ENCODE data around the gene USP53.
"Not testable (repeated sequence)": the region's sequence is repeated elsewhere in the genome, so short reads cannot be mapped to it uniquely, and the experiment has no call there.

USP53 gene

DNA sequence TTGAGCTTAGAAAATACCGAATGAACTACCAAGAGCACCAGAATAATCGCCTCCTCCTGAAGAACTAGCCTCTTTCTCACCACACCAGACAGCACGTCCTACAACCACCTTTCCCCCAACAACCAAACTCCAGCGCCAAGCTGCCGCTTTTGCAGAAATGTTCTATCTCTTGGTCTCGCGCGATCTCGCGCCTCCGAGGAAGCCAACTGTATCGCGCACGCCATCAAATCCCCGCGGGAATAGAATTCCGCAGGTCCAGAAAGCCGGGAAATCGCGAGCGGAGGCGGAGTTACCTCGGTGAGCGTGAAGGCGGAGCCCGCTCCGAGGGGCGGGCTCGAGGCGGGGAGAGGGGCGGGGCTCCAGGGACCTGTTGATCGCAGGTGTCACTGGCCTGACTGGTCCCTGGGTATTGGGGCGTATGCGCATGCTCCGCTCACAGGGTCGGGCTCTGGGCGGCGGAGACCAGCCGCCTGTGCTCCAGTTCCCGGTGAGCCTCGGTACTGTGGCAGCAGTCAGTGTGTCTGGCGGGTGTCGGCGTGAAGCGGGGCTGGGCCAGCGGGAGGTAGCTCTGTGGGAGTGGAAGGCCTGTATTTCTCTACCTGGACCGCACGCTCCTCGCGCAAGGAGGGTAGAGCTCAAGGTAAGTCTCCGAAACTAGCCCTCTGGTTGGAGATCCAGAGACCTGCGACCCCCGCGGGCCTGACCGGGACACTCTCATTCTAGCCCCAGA is at the start of gene USP53:
Gene USP53, plus strand, starts transcription at position 480 of the 730 bp plus-strand sequence. CDS start 27,047 bp downstream, outside the sequence.
- peaks cover 7% of the 10 kb centered on the region for H3K27me3 Mint-ChIP-seq (ENCODE audit: low read depth)
- peak within 1 kb of the TSS; percentile 94 for H3K27ac Mint-ChIP-seq
- H3K9me3 Mint-ChIP-seq = no peaks in the 10 kb centered on the region
- DNase-seq (ENCODE audit: low spot score) = peak; percentile 93
- peak within 1 kb of the TSS; percentile 100 for H3K4me3 Mint-ChIP-seq
- H3K36me3 Mint-ChIP-seq (ENCODE audit: low read depth) = no peaks in the 10 kb centered on the region
- peaks cover 27% of the 10 kb centered on the region for H3K4me1 Mint-ChIP-seq (ENCODE audit: low read depth)

DNA sequence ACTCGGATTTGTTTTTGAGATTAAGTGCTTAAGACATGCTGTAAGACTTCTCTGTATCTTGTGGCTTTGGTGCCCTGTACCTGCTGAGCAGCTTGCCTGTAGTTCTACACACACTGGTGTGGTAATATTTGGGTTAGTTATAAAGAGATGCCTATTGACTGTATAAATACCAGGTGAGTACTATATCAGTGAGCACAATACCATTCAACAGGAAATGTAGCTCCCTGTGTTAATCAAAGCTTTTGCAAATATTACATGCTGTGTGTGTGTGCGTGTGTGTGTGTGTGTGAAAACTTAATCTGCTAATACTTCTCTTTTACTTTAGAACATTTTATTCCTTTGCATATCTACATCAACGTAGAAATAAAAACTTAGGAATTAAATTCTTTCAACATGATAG is 46.7 kb upstream of the USP53 start:
- H3K4me1 Mint-ChIP-seq (ENCODE audit: low read depth) = no peaks in the 10 kb centered on the region
- H3K9me3 Mint-ChIP-seq = no peaks in the 10 kb centered on the region
- peaks cover 11% of the 10 kb centered on the region for H3K27me3 Mint-ChIP-seq (ENCODE audit: low read depth)
- H3K36me3 Mint-ChIP-seq (ENCODE audit: low read depth) = no peaks in the 10 kb centered on the region
- no peak for DNase-seq (ENCODE audit: low spot score)
- H3K4me3 Mint-ChIP-seq = no peak overlapping the region
- H3K27ac Mint-ChIP-seq = no peak overlapping the region

DNA sequence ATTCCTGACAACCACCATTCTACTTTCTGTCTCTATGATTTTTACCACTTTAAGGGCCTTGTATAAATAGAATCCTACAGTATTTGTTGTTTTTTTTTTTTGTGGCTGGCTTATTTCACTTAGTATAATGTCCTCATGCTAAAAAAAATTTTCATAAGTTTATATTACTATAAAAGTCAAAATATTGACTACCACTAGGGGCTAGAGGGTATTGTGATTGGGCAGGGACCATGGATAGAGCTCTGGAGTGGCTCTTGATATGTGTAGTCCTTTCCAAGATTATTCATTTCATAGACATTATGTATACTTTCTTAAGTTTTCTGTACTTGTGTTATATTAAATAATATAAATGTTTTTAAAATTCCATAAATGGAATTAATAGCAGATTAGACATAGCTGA is 42.3 kb upstream of the USP53 start:
- Mint-ChIP-seq H3K4me3 (no peak overlapping the region), H3K4me1 (ENCODE audit: low read depth) (peaks cover 2% of the 10 kb centered on the region), H3K27me3 (ENCODE audit: low read depth) (no peaks in the 10 kb centered on the region), H3K27ac (no peak overlapping the region), H3K9me3 (no peaks in the 10 kb centered on the region), H3K36me3 (ENCODE audit: low read depth) (no peaks in the 10 kb centered on the region)
- no peak for DNase-seq (ENCODE audit: low spot score)

DNA sequence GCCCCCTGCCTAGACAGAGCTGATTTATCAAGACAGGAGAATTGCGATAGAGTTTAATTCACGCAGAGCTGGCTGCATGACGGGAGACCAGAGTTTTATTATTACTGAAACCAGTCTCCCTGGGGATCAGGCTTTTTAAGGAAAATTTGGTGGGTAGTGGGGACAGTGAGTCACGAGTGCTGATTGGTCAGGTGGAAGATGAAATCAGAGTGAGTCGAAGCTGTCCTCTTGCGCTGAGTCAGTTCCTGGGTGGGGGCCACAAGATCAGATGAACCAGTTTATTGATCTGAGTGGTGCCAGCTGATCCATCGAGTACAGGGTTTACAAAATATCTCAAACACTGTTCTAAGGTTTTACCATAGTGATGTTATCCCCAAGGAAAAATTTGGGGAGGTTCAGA is 40.3 kb upstream of the USP53 start:
- no peaks in the 10 kb centered on the region for H3K9me3 Mint-ChIP-seq
- H3K4me3 Mint-ChIP-seq = no peak overlapping the region
- H3K36me3 Mint-ChIP-seq (ENCODE audit: low read depth) = no peaks in the 10 kb centered on the region
- no peak overlapping the region for H3K27ac Mint-ChIP-seq
- no peak for DNase-seq (ENCODE audit: low spot score)
- peaks cover 2% of the 10 kb centered on the region for H3K27me3 Mint-ChIP-seq (ENCODE audit: low read depth)
- peaks cover 2% of the 10 kb centered on the region for H3K4me1 Mint-ChIP-seq (ENCODE audit: low read depth)

- H3K27ac Mint-ChIP-seq; H3K36me3 Mint-ChIP-seq (ENCODE audit: low read depth); H3K4me1 Mint-ChIP-seq (ENCODE audit: low read depth); H3K4me3 Mint-ChIP-seq; H3K9me3 Mint-ChIP-seq; DNase-seq (ENCODE audit: low spot score): not testable (repeated sequence)
- peaks cover 12% of the 10 kb centered on the region for H3K27me3 Mint-ChIP-seq (ENCODE audit: low read depth)
These were observed 38.7 kb upstream of the USP53 start for GRCh38 chr4:119173729-119174361.

DNA sequence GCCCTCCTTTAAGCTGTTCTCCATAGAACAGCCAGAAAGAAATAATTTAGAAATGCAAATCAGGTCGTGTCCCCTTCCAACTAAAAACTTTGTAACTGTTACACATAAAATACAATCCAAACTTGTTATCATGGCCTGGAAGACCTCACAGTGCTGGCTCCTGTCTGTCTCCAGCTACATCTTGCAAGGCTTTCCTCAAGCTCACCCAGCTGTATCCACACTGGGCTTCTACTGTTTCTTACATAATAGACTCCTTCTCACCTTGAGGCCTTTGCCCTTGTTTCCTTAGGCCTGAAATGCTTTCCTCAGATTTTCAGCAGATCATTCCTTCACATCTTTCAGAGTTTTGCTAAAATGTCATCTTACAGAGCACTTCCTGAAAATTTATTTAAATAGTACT is 33.5 kb upstream of the USP53 start:
- H3K9me3 Mint-ChIP-seq = no peaks in the 10 kb centered on the region
- DNase-seq (ENCODE audit: low spot score) = no peak
- H3K4me3 Mint-ChIP-seq = no peak overlapping the region
- no peaks in the 10 kb centered on the region for H3K4me1 Mint-ChIP-seq (ENCODE audit: low read depth)
- no peak overlapping the region for H3K27ac Mint-ChIP-seq
- H3K36me3 Mint-ChIP-seq (ENCODE audit: low read depth) = no peaks in the 10 kb centered on the region
- peaks cover 18% of the 10 kb centered on the region for H3K27me3 Mint-ChIP-seq (ENCODE audit: low read depth)

DNA sequence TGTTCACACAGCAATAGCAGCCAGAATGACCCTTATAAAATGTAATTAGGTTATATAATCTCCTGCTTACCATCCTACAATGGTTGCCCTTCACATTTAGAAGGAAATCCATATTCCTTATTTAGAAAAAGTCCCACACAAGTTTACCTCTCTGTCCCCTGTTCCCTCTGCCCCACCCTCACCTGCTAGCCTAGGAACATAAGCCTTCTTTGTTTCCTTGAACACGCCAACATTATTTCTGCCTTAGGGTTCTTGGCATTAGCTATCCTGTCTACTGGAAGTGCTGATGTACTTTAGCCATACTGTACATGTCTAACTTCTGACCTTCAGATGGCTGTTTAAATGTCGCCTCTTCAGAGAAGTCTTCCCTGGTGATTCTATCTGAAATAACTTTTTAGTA is 28.4 kb upstream of the USP53 start:
- no peaks in the 10 kb centered on the region for H3K9me3 Mint-ChIP-seq
- no peak for DNase-seq (ENCODE audit: low spot score)
- H3K36me3 Mint-ChIP-seq (ENCODE audit: low read depth) = no peaks in the 10 kb centered on the region
- H3K4me1 Mint-ChIP-seq (ENCODE audit: low read depth) = peaks cover 1% of the 10 kb centered on the region
- H3K4me3 Mint-ChIP-seq = no peak overlapping the region
- peaks cover 7% of the 10 kb centered on the region for H3K27me3 Mint-ChIP-seq (ENCODE audit: low read depth)
- H3K27ac Mint-ChIP-seq = no peak overlapping the region

DNA sequence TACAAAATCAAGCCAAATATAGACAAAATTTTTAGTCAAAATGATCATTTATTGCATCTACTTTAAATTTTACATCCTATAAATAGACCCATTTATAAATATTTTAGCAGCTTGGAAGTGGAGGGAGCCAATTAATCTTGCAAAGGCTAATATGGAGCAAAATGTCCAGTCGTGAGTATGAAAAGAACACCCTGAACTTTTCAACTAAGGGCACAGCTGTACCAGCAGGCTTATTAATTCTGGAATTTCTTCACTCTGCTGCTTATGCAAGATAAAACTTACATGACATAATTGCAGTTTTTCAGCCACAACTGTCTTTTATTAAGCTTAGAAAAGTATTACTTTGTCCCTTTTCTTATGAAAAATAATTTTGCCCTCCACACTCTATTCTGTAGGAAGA is 22.9 kb upstream of the USP53 start:
- Mint-ChIP-seq H3K4me1 (ENCODE audit: low read depth) (peaks cover 4% of the 10 kb centered on the region), H3K9me3 (no peaks in the 10 kb centered on the region)
- no peak for DNase-seq (ENCODE audit: low spot score)

GRCh38 chr4:119190354-119190753 is 22.2 kb upstream of the USP53 start:
- Mint-ChIP-seq H3K27ac (no peak overlapping the region), H3K36me3 (ENCODE audit: low read depth) (no peaks in the 10 kb centered on the region), H3K4me1 (ENCODE audit: low read depth) (peaks cover 4% of the 10 kb centered on the region), H3K27me3 (ENCODE audit: low read depth) (no peaks in the 10 kb centered on the region), H3K4me3 (no peak overlapping the region), H3K9me3 (no peaks in the 10 kb centered on the region)
- no peak for DNase-seq (ENCODE audit: low spot score)

More for the DNA sequence above, 22.9 kb upstream of the USP53 start:
- no peaks in the 10 kb centered on the region for H3K27me3 Mint-ChIP-seq (ENCODE audit: low read depth)
- H3K27ac Mint-ChIP-seq = no peak overlapping the region
- no peaks in the 10 kb centered on the region for H3K36me3 Mint-ChIP-seq (ENCODE audit: low read depth)
- no peak overlapping the region for H3K4me3 Mint-ChIP-seq

DNA sequence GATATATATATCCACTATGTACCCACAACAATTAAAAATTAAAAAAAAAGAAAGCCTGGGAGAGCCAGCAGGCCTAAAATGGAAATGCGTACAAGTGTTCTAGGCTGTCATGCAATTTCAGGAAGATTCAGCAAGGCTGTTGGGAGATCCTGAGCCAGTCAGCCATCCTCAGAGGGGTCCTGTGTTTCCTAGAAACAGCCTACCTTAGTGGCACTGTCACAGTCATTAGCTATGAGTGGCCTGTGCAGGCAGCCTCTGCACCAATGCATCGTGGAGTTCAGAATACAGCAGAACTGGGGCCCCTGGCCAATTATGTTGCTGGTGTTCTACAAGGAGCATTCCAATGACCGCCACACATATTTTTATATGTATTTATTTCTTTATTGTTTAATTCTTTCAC is 21.0 kb upstream of the USP53 start:
- Mint-ChIP-seq H3K27me3 (ENCODE audit: low read depth) (no peaks in the 10 kb centered on the region), H3K4me3 (no peak overlapping the region), H3K36me3 (ENCODE audit: low read depth) (no peaks in the 10 kb centered on the region)

DNA sequence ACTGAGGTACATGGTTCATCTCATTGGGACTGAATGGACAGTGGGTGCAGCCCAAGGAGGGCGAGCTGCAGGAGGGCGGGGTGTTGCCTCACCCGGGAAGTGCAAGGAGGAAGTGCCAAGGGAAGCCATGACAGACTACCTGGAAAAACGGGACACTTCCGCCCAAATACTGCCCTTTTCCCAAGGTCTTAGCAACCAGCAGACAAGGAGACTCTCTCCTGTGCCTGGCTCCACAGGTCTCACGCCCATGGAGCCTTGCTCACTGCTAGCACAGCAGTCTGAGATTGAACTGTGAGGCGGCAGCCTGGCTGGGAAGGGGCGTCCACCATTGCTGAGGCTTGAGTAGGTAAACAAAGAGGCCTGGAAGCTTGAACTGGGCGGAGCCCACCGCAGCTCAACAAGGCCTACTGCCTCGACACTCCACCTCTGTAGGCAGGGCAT is 14.7 kb upstream of the USP53 start:
- H3K27ac Mint-ChIP-seq = no peak overlapping the region
- peaks cover 3% of the 10 kb centered on the region for H3K27me3 Mint-ChIP-seq (ENCODE audit: low read depth)
- H3K36me3 Mint-ChIP-seq (ENCODE audit: low read depth) = no peaks in the 10 kb centered on the region
- peaks cover 1% of the 10 kb centered on the region for H3K4me1 Mint-ChIP-seq (ENCODE audit: low read depth)
- no peak overlapping the region for H3K4me3 Mint-ChIP-seq
- DNase-seq (ENCODE audit: low spot score) = no peak
- no peaks in the 10 kb centered on the region for H3K9me3 Mint-ChIP-seq

More for the DNA sequence above, 21.0 kb upstream of the USP53 start:
- H3K9me3 Mint-ChIP-seq = no peaks in the 10 kb centered on the region
- H3K4me1 Mint-ChIP-seq (ENCODE audit: low read depth) = peaks cover 4% of the 10 kb centered on the region
- no peak overlapping the region for H3K27ac Mint-ChIP-seq
- DNase-seq (ENCODE audit: low spot score) = no peak

DNA sequence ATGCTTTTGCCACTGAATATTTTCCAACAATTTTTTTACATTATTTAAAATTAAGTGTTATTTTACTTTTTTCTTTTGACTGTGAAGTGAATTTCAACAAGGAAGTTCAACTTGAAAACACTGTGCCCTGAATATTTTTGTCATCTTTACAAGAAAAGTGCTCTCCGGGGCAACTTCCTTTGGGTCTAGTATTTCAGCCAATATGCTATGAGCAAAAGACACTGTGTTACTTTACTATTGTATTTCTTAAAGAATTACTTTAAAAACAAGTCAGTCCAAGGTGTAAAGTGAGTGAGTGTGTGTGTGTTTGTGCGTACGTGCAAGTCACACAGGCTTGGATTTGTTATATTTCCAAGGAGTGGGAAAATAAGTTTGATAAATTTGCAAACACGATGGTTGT is 7.6 kb upstream of the USP53 start:
- no peak overlapping the region for H3K27ac Mint-ChIP-seq
- DNase-seq (ENCODE audit: low spot score) = no peak

GRCh38 chr4:119205690-119206089 is 6.8 kb upstream of the USP53 start:
- H3K4me3 Mint-ChIP-seq = no peak overlapping the region
- H3K9me3 Mint-ChIP-seq = no peaks in the 10 kb centered on the region
- H3K27me3 Mint-ChIP-seq (ENCODE audit: low read depth) = peaks cover 4% of the 10 kb centered on the region
- no peak for DNase-seq (ENCODE audit: low spot score)
- peaks cover 13% of the 10 kb centered on the region for H3K4me1 Mint-ChIP-seq (ENCODE audit: low read depth)
- no peaks in the 10 kb centered on the region for H3K36me3 Mint-ChIP-seq (ENCODE audit: low read depth)
- H3K27ac Mint-ChIP-seq = no peak overlapping the region

More for the DNA sequence above, 7.6 kb upstream of the USP53 start:
- H3K4me1 Mint-ChIP-seq (ENCODE audit: low read depth) = peaks cover 10% of the 10 kb centered on the region
- H3K36me3 Mint-ChIP-seq (ENCODE audit: low read depth) = no peaks in the 10 kb centered on the region
- H3K9me3 Mint-ChIP-seq = no peaks in the 10 kb centered on the region
- H3K27me3 Mint-ChIP-seq (ENCODE audit: low read depth) = peaks cover 2% of the 10 kb centered on the region
- H3K4me3 Mint-ChIP-seq = no peak overlapping the region

GRCh38 chr4:119206178-119206577 is 6.3 kb upstream of the USP53 start:
- no peaks in the 10 kb centered on the region for H3K36me3 Mint-ChIP-seq (ENCODE audit: low read depth)
- peaks cover 6% of the 10 kb centered on the region for H3K27me3 Mint-ChIP-seq (ENCODE audit: low read depth)
- H3K27ac Mint-ChIP-seq = no peak overlapping the region
- H3K9me3 Mint-ChIP-seq = no peaks in the 10 kb centered on the region
- H3K4me1 Mint-ChIP-seq (ENCODE audit: low read depth) = peaks cover 17% of the 10 kb centered on the region
- no peak overlapping the region for H3K4me3 Mint-ChIP-seq
- DNase-seq (ENCODE audit: low spot score) = no peak
